Measurements from ENCODE around the gene MXD1. TPM values are rescaled to one million over a fixed set of nuclear protein-coding genes. Genes with fewer than 3 reads are reported as not detected.
"Not testable (repeated sequence)": the region's sequence is repeated elsewhere in the genome, so short reads cannot be mapped to it uniquely, and the experiment has no call there.

MXD1 gene
- total RNA-seq, 8 experiments from 2014 or later: 4.5 to 18.4 (median 9.9) TPM

GRCh38 chr2:69947325-69947931 is 32.5 kb downstream of the MXD1 start:
- no peaks in the 10 kb centered on the region for H3K4me1 ChIP-seq (replicated peaks in 1 of 2)
- no peak overlapping the region for H3K27ac ChIP-seq
- H3K4me3 ChIP-seq: no peak overlapping the region
- ATAC-seq (replicated peaks in 6 of 8): no peak
- in situ Hi-C loops (cut with MboI; ENCODE audit: low pct_unique_long_range_greater_than_20kb in 2 of 9, low sequenced_read_pairs in 9 of 9, unreplicated experiment in 9 of 9): loop anchor here in 2 of 9 experiments (25.0 kb wide), 1 partner anchor 115 kb away; no protein-coding TSS in a partner anchor
- WGBS, 10 experiments: 66 to 100% (median 95%) methylated on average over 1 to 4 of the region's 4 CpGs; no CpG with 5 or more reads in 1 of the 10 experiments

GRCh38 chr2:69948032-69948962 is 33.4 kb downstream of the MXD1 start:
- Histone ChIP-seq H3K4me1 (replicated peaks in 1 of 2) (no peaks in the 10 kb centered on the region), H3K27ac (no peak overlapping the region), H3K4me3 (no peak overlapping the region)
- ATAC-seq (replicated peaks in 6 of 8): peak in 3 of 8 experiments; percentile 58 to 75 (median 64)
- WGBS, 10 experiments: 40 to 100% (median 76%) methylated on average over 2 to 16 of the region's 35 CpGs; no CpG with 5 or more reads in 1 of the 10 experiments
- in situ Hi-C loops (cut with MboI; ENCODE audit: low pct_unique_long_range_greater_than_20kb in 2 of 9, low sequenced_read_pairs in 9 of 9, unreplicated experiment in 9 of 9): loop anchor here in 2 of 9 experiments (25.0 kb wide), 1 partner anchor 114 kb away; no protein-coding TSS in a partner anchor

- H3K4me1 ChIP-seq (replicated peaks in 1 of 2): no peaks in the 10 kb centered on the region
- H3K4me3 ChIP-seq: no peak overlapping the region
- H3K27ac ChIP-seq: no peak overlapping the region
- no peak for ATAC-seq (replicated peaks in 6 of 8)
- WGBS, 10 experiments: 63 to 100% (median 89%) methylated on average over 1 to 15 of the region's 21 CpGs; no CpG with 5 or more reads in 1 of the 10 experiments
- in situ Hi-C loops (cut with MboI; ENCODE audit: low pct_unique_long_range_greater_than_20kb in 2 of 9, low sequenced_read_pairs in 9 of 9, unreplicated experiment in 9 of 9): loop anchor here in 2 of 9 experiments (25.0 kb wide), 1 partner anchor 113 kb away; no protein-coding TSS in a partner anchor
These were observed 34.2 kb downstream of the MXD1 start for GRCh38 chr2:69948963-69949645.

- Histone ChIP-seq H3K4me3 (no peak overlapping the region), H3K4me1 (replicated peaks in 1 of 2) (no peaks in the 10 kb centered on the region), H3K27ac (no peak overlapping the region)
- WGBS, 10 experiments: 20 to 100% (median 80%) methylated on average over 1 to 5 of the region's 5 CpGs; no CpG with 5 or more reads in 3 of the 10 experiments
- no peak for ATAC-seq (replicated peaks in 6 of 8)
- in situ Hi-C loops (cut with MboI; ENCODE audit: low pct_unique_long_range_greater_than_20kb in 2 of 9, low sequenced_read_pairs in 9 of 9, unreplicated experiment in 9 of 9): no loop called here
These were observed 35.3 kb downstream of the MXD1 start for GRCh38 chr2:69950241-69950640.

GRCh38 chr2:69950671-69951070 is 35.8 kb downstream of the MXD1 start:
- ATAC-seq (replicated peaks in 6 of 8); H3K27ac ChIP-seq; in situ Hi-C loops (cut with MboI; ENCODE audit: low pct_unique_long_range_greater_than_20kb in 2 of 9, low sequenced_read_pairs in 9 of 9, unreplicated experiment in 9 of 9); H3K4me3 ChIP-seq; H3K4me1 ChIP-seq (replicated peaks in 1 of 2): not testable (repeated sequence)
- 76 to 100% (median 100%) methylated on average over 1 to 3 of the region's 3 CpGs for WGBS, 10 experiments

GRCh38 chr2:69952336-69953115 is 37.6 kb downstream of the MXD1 start:
- Histone ChIP-seq H3K27ac (no peak overlapping the region), H3K4me1 (replicated peaks in 1 of 2) (no peaks in the 10 kb centered on the region), H3K4me3 (no peak overlapping the region)
- in situ Hi-C loops (cut with MboI; ENCODE audit: low pct_unique_long_range_greater_than_20kb in 2 of 9, low sequenced_read_pairs in 9 of 9, unreplicated experiment in 9 of 9): no loop called here
- ATAC-seq (replicated peaks in 6 of 8): no peak
- WGBS, 10 experiments: 60 to 100% (median 90%) methylated on average over 1 to 5 of the region's 6 CpGs; no CpG with 5 or more reads in 1 of the 10 experiments

GRCh38 chr2:69954084-69954483 is 39.2 kb downstream of the MXD1 start:
- 50 to 100% (median 100%) methylated on average over 1 of the region's 1 CpG; no CpG with 5 or more reads in 6 of the 10 experiments for WGBS, 10 experiments
- no peak overlapping the region for H3K27ac ChIP-seq
- in situ Hi-C loops (cut with MboI; ENCODE audit: low pct_unique_long_range_greater_than_20kb in 2 of 9, low sequenced_read_pairs in 9 of 9, unreplicated experiment in 9 of 9): no loop called here
- no peaks in the 10 kb centered on the region for H3K4me1 ChIP-seq (replicated peaks in 1 of 2)
- ATAC-seq (replicated peaks in 6 of 8): no peak
- no peak overlapping the region for H3K4me3 ChIP-seq

GRCh38 chr2:69955029-69955428 is 40.1 kb downstream of the MXD1 start:
- Histone ChIP-seq H3K4me1 (replicated peaks in 1 of 2) (no peaks in the 10 kb centered on the region), H3K4me3 (no peak overlapping the region), H3K27ac (no peak overlapping the region)
- peak in 3 of 8 experiments; percentile 22 to 62 (median 30) for ATAC-seq (replicated peaks in 6 of 8)
- 56 to 90% (median 73%) methylated on average over 2 to 11 of the region's 11 CpGs; no CpG with 5 or more reads in 5 of the 10 experiments for WGBS, 10 experiments
- in situ Hi-C loops (cut with MboI; ENCODE audit: low pct_unique_long_range_greater_than_20kb in 2 of 9, low sequenced_read_pairs in 9 of 9, unreplicated experiment in 9 of 9): no loop called here

GRCh38 chr2:69956475-69956979 is 41.6 kb downstream of the MXD1 start:
- in situ Hi-C loops (cut with MboI; ENCODE audit: low pct_unique_long_range_greater_than_20kb in 2 of 9, low sequenced_read_pairs in 9 of 9, unreplicated experiment in 9 of 9): no loop called here
- Histone ChIP-seq H3K4me1 (replicated peaks in 1 of 2) (peaks cover 0 to 2% of the 10 kb centered on the region in 2 donors), H3K4me3 (no peak overlapping the region), H3K27ac (no peak overlapping the region)
- 33 to 89% (median 73%) methylated on average over 1 to 6 of the region's 6 CpGs; no CpG with 5 or more reads in 4 of the 10 experiments for whole genome bisulfite sequencing, 10 experiments
- ATAC-seq (replicated peaks in 6 of 8): no peak

GRCh38 chr2:69957965-69958364 is 43.1 kb downstream of the MXD1 start:
- WGBS, 10 experiments: 0 to 76% (median 39%) methylated on average over 1 to 5 of the region's 8 CpGs; no CpG with 5 or more reads in 6 of the 10 experiments
- Histone ChIP-seq H3K4me3 (no peak overlapping the region), H3K27ac (no peak overlapping the region), H3K4me1 (replicated peaks in 1 of 2) (peaks cover 0 to 2% of the 10 kb centered on the region in 2 donors)
- ATAC-seq (replicated peaks in 6 of 8): peak in 3 of 8 experiments; percentile 23 to 84 (median 47)
- in situ Hi-C loops (cut with MboI; ENCODE audit: low pct_unique_long_range_greater_than_20kb in 2 of 9, low sequenced_read_pairs in 9 of 9, unreplicated experiment in 9 of 9): no loop called here

- peaks cover 0 to 2% of the 10 kb centered on the region in 2 donors for H3K4me1 ChIP-seq (replicated peaks in 1 of 2)
- no peak overlapping the region for H3K27ac ChIP-seq
- WGBS, 10 experiments: 50 to 100% methylated on average over 1 to 2 of the region's 6 CpGs; no CpG with 5 or more reads in 8 of the 10 experiments
- in situ Hi-C loops (cut with MboI; ENCODE audit: low pct_unique_long_range_greater_than_20kb in 2 of 9, low sequenced_read_pairs in 9 of 9, unreplicated experiment in 9 of 9): no loop called here
- no peak for ATAC-seq (replicated peaks in 6 of 8)
- H3K4me3 ChIP-seq: no peak overlapping the region
These were observed 43.6 kb downstream of the MXD1 start for GRCh38 chr2:69958480-69958879.

GRCh38 chr2:69959425-69959824 is 44.5 kb downstream of the MXD1 start:
- H3K4me3 ChIP-seq: no peak overlapping the region
- no peak for ATAC-seq (replicated peaks in 6 of 8)
- in situ Hi-C loops (cut with MboI; ENCODE audit: low pct_unique_long_range_greater_than_20kb in 2 of 9, low sequenced_read_pairs in 9 of 9, unreplicated experiment in 9 of 9): no loop called here
- 37 to 100% (median 76%) methylated on average over 1 to 4 of the region's 5 CpGs; no CpG with 5 or more reads in 2 of the 10 experiments for WGBS, 10 experiments
- H3K4me1 ChIP-seq (replicated peaks in 1 of 2): peaks cover 0 to 2% of the 10 kb centered on the region in 2 donors
- no peak overlapping the region for H3K27ac ChIP-seq

All from motor neuron (in vitro differentiated cells).